ENCODE data around the gene BMP4.

DNA sequence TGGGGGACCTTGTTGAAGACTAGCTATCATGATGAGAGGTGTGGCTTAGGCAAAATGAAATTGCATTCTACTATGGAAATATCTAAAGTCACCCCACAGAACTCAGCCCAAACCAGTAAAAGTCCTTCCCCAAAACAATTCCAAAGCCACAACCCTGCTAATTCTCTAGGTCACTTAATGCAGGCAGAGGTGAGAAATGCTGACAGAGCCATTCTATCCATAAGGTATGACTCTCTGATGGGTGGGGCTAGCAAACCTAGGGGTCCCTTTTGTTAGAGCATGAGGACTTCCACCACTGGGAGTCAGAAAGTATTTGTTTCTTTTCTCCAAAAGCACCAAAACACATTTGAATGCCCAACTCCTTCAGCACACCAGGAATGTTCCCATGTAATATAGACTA is 12.7 kb upstream of the BMP4 start:
- no peak for TF ChIP-seq EZH2 (conservative IDR thresholded peaks at IDR 0.05; ENCODE audit: low read depth, low read length)
- TF ChIP-seq ZNF337 (CRISPR knock-in tag; IDR thresholded peaks at IDR 0.05; ENCODE audit: borderline replicate concordance, low read depth): no peak
- TF ChIP-seq TBL1XR1 (IDR thresholded peaks at IDR 0.05; ENCODE audit: borderline replicate concordance, low read length, partially characterized antibody): no peak
- no peak for TF ChIP-seq ZNF296 (CRISPR knock-in tag; conservative IDR thresholded peaks at IDR 0.05)
- TF ChIP-seq, protein P1, sequence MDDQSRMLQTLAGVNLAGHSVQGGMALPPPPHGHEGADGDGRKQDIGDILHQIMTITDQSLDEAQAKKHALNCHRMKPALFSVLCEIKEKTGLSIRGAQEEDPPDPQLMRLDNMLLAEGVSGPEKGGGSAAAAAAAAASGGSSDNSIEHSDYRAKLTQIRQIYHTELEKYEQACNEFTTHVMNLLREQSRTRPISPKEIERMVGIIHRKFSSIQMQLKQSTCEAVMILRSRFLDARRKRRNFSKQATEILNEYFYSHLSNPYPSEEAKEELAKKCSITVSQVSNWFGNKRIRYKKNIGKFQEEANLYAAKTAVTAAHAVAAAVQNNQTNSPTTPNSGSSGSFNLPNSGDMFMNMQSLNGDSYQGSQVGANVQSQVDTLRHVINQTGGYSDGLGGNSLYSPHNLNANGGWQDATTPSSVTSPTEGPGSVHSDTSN (CRISPR knock-in tag; IDR thresholded peaks at IDR 0.05; ENCODE audit: borderline replicate concordance): no peak
- no peak for TF ChIP-seq CHD2 (IDR thresholded peaks at IDR 0.05; ENCODE audit: low read depth, low read length)
- TF ChIP-seq SALL2 (CRISPR knock-in tag; IDR thresholded peaks at IDR 0.05): no peak
- TF ChIP-seq ZNF556 (CRISPR knock-in tag; IDR thresholded peaks at IDR 0.05; ENCODE audit: borderline replicate concordance): no peak
- TF ChIP-seq REL (CRISPR knock-in tag; conservative IDR thresholded peaks at IDR 0.05): no peak
- TF ChIP-seq, protein P2, sequence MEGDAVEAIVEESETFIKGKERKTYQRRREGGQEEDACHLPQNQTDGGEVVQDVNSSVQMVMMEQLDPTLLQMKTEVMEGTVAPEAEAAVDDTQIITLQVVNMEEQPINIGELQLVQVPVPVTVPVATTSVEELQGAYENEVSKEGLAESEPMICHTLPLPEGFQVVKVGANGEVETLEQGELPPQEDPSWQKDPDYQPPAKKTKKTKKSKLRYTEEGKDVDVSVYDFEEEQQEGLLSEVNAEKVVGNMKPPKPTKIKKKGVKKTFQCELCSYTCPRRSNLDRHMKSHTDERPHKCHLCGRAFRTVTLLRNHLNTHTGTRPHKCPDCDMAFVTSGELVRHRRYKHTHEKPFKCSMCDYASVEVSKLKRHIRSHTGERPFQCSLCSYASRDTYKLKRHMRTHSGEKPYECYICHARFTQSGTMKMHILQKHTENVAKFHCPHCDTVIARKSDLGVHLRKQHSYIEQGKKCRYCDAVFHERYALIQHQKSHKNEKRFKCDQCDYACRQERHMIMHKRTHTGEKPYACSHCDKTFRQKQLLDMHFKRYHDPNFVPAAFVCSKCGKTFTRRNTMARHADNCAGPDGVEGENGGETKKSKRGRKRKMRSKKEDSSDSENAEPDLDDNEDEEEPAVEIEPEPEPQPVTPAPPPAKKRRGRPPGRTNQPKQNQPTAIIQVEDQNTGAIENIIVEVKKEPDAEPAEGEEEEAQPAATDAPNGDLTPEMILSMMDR (CRISPR knock-in tag; IDR thresholded peaks at IDR 0.05): no peak
- TF ChIP-seq SNAI1 (CRISPR knock-in tag; IDR thresholded peaks at IDR 0.05; ENCODE audit: borderline replicate concordance): no peak
- no peak for TF ChIP-seq CREB1 (IDR thresholded peaks at IDR 0.05)
- no peak for TF ChIP-seq CREB1 (CRISPR knock-in tag; IDR thresholded peaks at IDR 0.05)
- no peak for TF ChIP-seq IRF2 (CRISPR knock-in tag; IDR thresholded peaks at IDR 0.05)

Measured in HepG2 (cell line).